CD4-positive, alpha-beta T cell treated with Interleukin-4 for 4 hours (primary cell): ENCODE results near the gene FAAP20.

Experiments
- DNase-seq: peaks from one replicate; pipeline ENCODE4 v3.0.0-alpha.2; 2020

The FAAP20 gene, protein sequence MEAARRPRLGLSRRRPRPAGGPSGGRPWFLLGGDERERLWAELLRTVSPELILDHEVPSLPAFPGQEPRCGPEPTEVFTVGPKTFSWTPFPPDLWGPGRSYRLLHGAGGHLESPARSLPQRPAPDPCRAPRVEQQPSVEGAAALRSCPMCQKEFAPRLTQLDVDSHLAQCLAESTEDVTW

GRCh38 chr1:2194319-2194897 lies at the start of gene FAAP20:
TSS of gene FAAP20 (minus strand) at chr1:2194772. CDS start at chr1:2194749, 23 bp downstream.
- peak; percentile 70 for DNase-seq

DNA sequence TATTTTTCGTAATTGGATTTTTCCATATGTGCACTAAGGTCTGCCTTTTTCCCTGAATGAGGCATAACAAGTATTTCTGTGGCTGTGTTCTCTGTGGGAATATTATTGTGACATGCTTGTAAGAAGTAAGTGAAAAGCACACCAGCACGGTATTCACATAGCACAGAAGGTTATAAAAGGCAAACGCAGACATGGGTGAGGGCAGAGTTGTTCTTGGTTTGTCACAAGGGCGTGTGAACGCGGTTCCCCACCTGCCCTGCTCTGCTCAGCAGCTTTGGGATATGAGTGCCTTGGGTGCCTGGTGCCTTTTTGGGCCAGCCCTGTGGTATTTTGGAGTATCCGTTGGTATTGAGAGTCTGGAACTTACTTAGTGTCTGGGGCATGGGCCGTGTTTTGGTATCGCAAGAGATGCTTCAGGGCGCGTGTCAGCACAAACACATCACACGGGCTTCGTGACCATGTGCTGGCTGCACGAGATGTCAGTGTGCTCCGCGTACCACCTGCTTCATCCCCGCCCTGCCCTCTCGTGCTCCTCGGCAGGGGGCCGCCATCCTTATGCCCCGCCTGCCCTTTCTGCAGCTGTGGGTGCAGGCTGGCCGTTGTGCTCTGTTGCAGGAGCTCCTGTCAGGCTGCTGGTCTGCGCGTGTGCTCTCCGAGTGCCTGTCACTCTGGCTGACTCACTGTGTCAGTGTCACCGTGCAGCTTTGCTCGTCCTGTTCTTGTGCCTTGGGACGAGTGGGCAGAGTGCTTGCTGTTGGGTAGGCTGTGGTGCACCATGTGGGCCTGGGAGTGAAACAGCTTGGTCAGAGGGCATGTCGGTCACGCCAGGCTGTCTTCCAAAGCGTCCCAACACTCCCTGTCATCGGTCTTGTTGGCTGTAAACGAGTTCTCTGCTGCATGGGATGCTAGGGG lies 48.5 kb upstream of the FAAP20 start:
- no peak for DNase-seq

DNA sequence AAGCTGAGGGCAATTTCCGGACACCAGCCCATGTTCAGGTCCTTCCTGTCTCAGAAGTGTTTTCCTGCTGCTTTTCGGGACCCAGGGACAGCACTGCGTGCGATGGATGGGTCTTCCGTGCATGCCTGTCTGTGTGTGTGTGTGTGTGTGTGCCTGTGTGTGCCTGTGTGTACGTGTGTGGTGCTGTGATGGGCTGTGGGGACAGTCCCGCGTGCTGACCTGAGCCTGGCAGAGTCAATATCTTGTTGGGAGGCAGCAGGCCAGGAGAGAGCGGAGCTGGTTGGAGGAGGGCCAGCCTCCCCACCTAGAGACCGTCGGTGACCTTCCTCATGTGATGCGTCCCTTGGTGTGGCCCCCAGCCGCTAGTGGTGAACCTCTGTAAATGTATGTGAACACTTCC lies 47.2 kb upstream of the FAAP20 start:
- DNase-seq: no peak

DNA sequence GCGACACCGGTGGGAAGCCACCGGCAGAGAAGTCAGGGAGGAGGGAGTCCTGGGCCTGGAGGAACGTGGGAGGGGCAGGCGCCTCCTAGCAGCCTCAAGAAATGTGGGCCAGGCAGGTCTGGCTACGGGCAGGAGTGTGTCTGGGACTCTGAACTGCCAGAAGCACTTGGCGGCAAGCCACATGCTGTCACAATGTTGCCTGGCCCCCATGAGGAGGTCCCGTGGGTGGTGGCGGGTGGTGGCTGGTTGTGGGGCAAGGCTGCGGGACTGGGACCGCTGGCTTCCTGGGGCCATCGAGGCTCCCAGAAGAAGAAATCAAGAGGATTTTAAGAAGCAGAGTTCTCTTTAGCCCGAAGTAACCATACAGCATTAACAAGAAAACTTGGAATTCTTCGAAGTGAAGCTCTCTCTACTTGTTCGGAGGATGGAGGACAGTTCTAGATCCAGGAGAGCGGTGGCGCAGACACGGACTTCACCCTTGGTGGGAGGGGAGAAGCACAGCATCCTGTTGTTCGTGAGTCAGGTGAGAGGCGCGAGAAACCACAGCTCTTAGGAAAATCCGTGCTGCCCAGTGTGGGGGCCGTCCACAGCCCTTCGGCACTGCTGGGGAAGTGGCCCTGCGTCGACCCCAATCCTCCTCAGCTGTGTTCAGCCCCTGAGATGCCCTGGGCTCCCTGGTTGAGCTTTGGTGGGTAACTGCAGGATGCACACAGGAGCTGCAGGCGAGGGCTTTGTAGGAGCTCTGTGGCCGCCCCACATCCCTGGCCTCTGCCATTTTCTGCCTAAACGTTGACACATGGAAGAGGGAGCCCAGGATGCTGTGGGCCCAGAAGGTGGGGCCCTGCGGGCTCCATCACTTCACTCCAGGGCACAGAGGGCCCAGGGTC lies 45.9 kb upstream of the FAAP20 start:
- DNase-seq: no peak

GRCh38 chr1:2239384-2239985 lies 44.9 kb upstream of the FAAP20 start:
- no peak for DNase-seq

- no peak for DNase-seq
Observed at GRCh38 chr1:2239013-2239370, 44.4 kb upstream of the FAAP20 start.

GRCh38 chr1:2238361-2239012 lies 43.9 kb upstream of the FAAP20 start:
- no peak for DNase-seq

DNA sequence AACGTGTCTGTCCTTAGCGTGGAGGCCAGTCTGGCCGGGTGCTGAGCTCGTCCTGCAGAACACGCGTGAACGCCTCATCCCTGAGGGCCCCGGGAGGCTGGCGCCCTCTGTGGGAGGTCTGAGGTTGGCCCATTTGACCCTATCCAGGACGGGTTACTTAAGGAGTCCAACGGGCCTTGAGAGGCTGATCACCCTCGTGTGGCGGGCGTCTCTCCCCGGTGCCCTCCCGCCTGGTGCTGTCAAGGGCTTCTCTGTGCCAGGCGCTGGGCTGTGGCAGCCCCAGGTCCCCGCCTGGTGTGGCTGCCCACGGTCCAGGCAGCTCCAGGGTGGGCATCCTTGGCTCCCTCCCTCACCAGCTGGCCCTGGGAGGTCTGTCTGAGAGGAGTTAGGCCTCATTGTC lies 43.2 kb upstream of the FAAP20 start:
- no peak for DNase-seq

GRCh38 chr1:2236695-2237677 lies 42.4 kb upstream of the FAAP20 start:
- peak; percentile 59 for DNase-seq

DNA sequence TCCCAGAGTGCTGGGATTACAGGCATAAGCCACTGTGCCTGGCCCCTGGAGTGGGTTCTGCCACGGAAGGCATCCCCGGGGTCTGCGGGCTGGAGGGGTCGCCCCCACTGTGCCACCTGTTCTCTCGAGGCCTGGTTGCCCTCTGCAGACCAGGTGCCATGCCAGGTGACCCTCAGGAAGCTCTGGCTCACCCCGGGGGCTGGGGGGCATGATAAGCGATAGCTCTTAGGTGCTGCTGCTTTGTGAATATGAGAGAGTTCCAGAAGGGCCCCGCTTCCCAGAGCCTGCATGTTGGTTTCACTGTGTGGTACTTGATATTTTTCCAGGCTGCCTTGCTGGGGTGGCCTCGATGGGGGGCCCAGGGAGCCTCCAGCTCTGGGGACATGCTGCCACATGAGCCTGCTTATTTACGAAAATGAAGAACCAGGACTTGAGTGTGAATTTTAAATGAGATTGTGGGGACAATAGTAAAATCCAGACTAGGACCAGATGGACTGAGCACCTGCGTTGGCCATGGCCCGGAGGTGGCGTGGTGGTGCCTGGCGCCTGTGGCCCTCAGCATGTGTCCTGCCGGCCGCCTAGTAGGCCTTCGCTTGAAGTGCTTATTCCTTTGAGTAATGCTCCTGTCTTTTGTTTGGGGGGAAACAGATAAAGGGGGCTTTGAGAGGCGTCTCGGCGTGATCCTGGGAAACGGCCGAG lies 40.9 kb upstream of the FAAP20 start:
- DNase-seq: no peak

DNA sequence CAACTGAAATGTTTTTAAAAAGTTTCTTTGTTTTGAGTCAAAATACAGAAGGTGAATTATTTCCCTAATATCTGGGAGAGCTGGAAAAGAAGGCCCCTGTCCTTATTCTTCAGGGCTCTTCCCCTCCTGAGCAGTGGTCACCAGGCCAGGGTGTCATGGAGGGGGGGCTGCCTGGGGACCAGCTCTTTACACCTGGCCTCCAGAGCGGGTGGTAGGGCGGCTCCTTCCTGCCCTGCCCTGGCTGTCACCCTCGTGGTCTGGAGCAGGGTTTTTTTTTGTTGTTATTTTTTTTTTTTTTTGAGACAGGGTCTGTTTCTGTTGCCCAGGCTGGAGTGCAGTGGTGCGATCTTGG lies 40.2 kb upstream of the FAAP20 start:
- peak; percentile 51 for DNase-seq

DNA sequence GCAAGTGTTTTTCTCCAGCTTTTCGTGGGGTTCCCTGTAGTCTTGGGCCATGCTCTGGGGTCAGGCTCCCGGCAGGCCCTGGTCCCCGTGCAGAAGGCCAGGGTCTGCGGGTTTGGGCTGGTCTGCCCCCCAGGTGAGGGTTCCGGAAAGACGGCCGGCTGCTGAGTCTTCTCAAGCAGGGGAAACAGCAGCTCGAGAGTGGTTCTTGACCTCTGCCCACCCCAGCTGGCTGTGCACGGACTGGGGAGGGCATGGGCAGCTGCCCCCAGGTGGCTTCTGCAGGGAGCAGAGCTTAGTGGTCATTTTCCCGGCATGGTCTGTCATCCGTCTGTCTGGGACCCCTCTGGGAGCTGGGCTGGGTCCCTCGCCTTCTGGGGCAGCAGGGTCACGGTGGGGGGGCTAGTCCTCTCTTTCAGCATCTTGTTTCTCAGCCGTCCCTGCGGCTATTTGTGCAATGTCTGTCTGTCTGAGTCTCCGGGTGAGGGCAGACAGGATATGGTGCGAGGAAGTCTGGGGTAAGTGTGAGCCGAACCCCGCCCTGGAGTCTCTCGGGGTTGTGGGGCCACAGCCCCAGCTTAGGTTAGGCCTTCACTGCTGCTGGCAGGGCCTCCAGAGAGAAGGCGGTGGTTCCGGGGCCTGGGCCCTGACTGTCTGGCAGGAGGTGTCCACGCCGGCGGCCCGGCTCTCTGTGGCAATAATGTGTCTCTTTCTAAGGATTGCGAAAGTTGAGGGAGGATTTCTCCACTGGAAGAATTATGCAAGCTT lies 39.6 kb upstream of the FAAP20 start:
- peak; percentile 92 for DNase-seq

DNA sequence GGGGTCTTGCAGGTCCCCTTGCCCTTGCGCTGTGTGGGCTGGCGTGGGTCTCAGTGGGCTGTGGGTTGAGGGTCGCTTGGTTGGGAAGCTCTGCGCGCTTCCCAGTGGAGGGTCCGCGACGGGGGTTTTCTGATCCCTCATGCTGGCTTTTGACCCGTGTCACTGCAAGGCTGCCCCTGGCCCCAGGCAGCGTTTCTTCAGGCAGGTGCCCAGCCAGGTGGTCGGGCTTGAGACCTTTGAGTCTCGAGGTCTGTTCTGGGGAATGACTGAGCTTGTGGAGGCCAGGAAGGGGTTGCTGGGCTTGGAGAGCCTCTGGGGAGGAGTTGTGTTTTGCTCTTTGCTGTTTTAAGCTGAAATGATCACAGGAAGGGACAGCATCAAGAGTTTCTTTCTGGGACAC lies 38.9 kb upstream of the FAAP20 start:
- DNase-seq: no peak

DNA sequence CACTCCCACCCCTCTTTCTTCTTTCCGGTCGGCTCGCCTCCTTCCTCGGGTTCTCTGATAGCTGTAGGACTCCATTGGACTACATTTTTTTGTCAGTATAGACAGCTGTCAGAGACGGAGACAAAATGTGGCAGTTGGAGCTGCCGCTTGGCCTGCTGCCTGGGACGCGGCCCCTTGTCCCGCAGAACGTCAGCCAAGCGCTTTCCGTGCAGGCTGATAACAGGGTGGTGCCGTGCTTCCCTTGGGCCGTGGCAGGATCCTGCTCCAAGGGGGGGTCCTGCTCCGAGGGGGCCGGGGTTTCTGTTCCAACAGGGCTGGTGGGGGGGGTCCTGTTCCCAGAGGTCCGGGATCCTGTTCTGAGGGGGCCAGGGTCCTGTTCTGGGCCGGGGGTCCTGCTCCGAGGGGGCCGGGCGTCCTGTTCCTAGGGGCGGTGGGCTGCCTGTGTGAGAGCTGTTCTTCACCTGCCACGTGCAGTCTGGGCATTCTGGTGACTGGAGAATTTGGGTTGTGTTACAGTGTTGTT lies 38.4 kb upstream of the FAAP20 start:
- no peak for DNase-seq

DNA sequence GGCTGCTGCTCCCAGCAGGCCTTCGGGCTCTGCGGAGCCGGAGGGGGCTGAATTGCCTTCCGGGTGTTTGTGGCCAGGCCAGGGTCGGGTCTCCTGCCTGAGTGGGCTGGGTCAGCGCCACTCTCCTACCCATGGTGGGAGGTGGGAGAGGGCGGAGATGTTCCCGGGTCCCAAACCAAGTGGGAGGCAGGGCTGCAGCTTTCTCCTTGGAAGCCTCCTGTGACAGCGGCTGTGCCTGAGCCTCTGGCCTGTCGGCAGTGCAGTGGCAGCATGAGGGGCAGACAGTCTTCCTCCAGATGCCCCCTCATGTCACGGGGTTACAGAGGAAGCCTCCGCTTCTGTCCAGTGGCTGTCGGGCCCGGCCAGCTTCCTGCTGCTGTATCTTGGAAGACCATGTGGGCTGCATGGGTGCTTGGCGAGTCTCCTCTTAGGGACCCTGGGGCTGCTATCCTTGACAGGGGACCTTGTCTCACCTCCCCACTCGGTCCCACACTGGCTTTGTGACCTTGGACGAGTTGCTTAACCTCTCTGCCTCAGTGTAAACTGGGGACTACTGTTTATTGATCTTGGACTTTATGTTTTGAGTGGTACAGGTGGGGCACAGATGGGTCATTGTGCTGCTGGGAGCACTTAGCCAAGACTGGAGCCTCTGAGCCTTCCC lies 37.8 kb upstream of the FAAP20 start:
- no peak for DNase-seq

DNA sequence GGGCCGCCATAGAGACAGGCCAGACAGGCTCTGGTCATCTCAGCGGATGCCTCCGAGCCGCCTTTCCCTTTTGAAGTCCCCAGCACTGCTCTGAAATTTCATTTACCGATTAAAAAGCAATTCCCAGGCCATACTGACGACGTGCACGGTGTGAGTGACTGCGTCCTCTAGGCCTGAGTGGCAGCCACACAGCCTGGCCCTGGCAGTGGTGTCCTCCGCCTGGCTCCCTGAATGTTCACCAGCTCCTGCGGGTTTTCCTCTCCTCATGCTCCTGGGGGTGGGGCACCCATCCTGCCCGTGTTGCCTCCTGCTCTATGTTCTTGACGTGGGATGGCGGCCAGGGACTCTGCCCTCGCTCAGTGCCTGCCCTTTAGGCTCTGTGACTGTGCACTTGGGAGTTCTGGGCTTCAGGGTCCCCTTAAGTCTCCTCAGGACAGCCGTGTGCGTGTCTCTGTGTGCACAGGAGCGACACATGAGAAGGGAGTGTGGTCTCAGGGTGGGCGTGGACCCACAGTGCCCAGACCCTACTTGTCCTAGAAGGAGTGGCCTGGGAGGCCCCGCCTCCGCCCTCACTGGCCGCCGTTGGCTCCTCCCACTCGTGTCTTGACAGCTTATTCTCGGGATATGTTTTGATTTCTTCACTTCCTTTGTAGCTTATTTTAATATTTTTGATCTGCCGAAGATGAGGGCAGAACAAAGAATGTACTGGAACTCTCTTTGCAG lies 37.1 kb upstream of the FAAP20 start:
- peak; percentile 82 for DNase-seq

- peak; percentile 59 for DNase-seq
Observed at GRCh38 chr1:2230781-2231531, 36.4 kb upstream of the FAAP20 start.
